Neural crest cell (in vitro differentiated cells): Measurements from ENCODE around the gene KLHL35. TPM values are rescaled to one million over a fixed set of nuclear protein-coding genes. Genes with fewer than 3 reads are reported as not detected.

Source experiments
- DNase-seq: peaks from one replicate; pipeline ENCODE4 v3.0.0; 2021; ENCODE audit warnings: low read depth, mixed read lengths, low spot score
- H3K27ac Mint-ChIP-seq: one replicate; pipeline ENCODE4 v1.8.0; 2021; ENCODE audit warnings: mild to moderate bottlenecking, mixed read lengths; ENCODE audit not compliant: unreplicated experiment
- H3K27me3 Mint-ChIP-seq: 2 replicates; pipeline ENCODE4 v1.8.0; 2021; ENCODE audit warnings: low read depth, mild to moderate bottlenecking, mixed read lengths
- H3K36me3 Mint-ChIP-seq: 2 replicates; pipeline ENCODE4 v1.8.0; 2021; ENCODE audit warnings: low read depth, mild to moderate bottlenecking, mixed read lengths
- H3K4me1 Mint-ChIP-seq: 2 replicates; pipeline ENCODE4 v1.8.0; 2021; ENCODE audit warnings: mixed read lengths
- H3K4me3 Mint-ChIP-seq: one replicate; pipeline ENCODE4 v1.8.0; 2021; ENCODE audit warnings: mild to moderate bottlenecking, mixed read lengths
- H3K9me3 Mint-ChIP-seq: 2 replicates; pipeline ENCODE4 v1.8.0; 2021; ENCODE audit warnings: mixed read lengths
- total RNA-seq: library from RNA; stranded (reverse); gene quantifications from 2 replicates; pipeline ENCODE4 v1.2.1, GENCODE V29; 2021
- TF ChIP-seq, protein P1 (sequence below): fragments of 200-600 bp; sonication (generic); conservative IDR thresholded peaks from 2 replicates; pipeline ENCODE4 v1.5.0; 2021; ENCODE audit warnings: antibody characterized with exemption, mild to moderate bottlenecking

KLHL35 gene
- total RNA-seq, 1 donor from 2014 or later, result 11.6 TPM

DNA sequence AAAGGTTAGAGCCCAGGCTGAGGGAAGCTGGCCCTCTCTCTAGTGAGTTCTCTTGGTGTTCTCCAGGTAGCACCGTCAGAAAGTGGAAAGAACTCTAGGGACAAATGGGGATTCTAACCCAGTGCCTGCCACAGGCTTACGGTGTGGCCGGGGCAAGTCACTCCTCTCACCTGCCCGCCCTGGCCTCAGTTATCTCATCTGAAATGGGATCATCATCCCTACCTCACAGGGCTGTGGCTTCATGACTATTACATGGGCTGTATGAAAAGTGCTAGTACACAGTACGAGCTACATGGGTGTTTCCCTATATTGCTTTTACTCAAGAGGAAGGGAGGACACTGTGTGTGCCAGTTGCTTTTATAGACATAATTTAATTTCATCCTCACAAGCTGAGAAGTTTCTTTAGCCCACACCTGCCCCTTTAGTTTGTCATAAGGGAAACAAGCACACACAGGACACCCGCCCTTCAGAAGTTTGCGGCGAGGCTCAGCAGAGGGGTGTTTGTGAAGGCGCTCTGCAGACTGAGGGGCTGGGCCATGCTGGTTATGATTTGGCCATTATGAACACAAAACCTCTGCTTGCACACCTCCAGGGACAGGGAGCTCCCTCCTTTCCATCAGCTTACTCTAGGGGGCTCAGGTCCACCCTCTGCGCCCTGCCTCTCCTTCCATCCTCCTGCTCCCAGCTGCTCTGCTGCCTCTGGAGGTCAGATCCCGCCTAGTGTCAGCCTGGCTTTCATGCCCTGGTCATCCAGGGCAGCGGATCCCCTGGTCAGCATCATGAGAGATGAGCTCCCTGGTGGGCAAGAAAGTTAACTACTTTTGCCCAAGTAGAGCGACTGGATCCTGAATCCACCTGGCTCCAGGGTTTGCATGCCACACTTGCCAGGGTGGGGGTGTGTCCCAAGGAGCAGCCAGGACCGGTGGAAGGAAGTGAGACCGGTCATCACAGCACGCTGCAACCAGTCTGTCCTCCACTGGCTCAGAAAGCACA lies 1.2 kb downstream of the KLHL35 start:
- Mint-ChIP-seq H3K36me3 (peaks cover 13% of the 10 kb centered on the region), H3K27me3 (peaks cover 58% of the 10 kb centered on the region), H3K4me3 (peak overlapping the region; percentile 83), H3K9me3 (peaks cover 3% of the 10 kb centered on the region), H3K4me1 (peaks cover 35% of the 10 kb centered on the region), H3K27ac (no peak overlapping the region)
- TF ChIP-seq, protein P1, sequence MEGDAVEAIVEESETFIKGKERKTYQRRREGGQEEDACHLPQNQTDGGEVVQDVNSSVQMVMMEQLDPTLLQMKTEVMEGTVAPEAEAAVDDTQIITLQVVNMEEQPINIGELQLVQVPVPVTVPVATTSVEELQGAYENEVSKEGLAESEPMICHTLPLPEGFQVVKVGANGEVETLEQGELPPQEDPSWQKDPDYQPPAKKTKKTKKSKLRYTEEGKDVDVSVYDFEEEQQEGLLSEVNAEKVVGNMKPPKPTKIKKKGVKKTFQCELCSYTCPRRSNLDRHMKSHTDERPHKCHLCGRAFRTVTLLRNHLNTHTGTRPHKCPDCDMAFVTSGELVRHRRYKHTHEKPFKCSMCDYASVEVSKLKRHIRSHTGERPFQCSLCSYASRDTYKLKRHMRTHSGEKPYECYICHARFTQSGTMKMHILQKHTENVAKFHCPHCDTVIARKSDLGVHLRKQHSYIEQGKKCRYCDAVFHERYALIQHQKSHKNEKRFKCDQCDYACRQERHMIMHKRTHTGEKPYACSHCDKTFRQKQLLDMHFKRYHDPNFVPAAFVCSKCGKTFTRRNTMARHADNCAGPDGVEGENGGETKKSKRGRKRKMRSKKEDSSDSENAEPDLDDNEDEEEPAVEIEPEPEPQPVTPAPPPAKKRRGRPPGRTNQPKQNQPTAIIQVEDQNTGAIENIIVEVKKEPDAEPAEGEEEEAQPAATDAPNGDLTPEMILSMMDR, result no peak
- DNase-seq, result no peak

DNA sequence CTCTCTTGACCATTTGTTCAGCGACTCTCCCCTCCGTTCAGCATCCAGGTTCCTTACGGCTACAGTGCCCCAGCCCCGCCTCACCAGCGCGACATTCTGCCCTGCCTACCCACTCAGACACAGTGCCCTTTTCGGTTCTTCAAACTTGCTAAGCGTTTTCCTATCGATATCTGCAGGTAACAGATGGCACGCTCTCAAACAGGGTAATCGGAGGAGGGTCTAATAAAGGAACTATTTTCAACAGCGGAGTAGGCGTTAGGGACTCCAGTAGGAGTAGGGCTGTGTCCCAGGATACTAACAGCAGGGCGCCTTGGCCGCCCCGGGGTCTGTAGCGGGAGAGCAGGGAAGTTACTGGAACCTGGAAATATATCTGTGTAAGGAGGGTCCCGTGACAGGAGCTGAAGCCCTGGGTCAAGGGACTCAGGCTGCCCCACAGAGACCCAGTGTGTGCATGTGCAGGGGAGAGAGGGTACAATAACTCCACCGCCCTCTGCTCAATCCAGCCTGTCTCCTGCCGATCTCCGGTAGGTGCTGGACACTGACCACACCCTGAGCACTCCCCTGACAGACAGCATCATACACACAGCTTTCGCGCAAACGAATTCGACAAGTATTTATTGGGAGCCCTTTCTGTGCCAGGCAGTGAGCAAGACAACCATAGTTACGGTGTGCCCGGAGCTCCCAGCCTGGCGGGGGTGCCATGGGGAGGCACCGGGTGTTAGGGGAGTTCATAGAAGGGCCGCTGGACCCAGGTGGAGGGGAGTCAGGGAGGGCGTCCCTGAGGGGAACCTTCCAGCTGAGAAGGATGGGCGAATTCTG lies 2.1 kb downstream of the KLHL35 start:
- TF ChIP-seq, protein P1, result no peak
- Mint-ChIP-seq H3K27ac (peak overlapping the region; percentile 89), H3K4me1 (peaks cover 35% of the 10 kb centered on the region), H3K4me3 (peak overlapping the region; percentile 83), H3K36me3 (peaks cover 13% of the 10 kb centered on the region), H3K9me3 (peaks cover 3% of the 10 kb centered on the region), H3K27me3 (peaks cover 57% of the 10 kb centered on the region)
- no peak for DNase-seq

DNA sequence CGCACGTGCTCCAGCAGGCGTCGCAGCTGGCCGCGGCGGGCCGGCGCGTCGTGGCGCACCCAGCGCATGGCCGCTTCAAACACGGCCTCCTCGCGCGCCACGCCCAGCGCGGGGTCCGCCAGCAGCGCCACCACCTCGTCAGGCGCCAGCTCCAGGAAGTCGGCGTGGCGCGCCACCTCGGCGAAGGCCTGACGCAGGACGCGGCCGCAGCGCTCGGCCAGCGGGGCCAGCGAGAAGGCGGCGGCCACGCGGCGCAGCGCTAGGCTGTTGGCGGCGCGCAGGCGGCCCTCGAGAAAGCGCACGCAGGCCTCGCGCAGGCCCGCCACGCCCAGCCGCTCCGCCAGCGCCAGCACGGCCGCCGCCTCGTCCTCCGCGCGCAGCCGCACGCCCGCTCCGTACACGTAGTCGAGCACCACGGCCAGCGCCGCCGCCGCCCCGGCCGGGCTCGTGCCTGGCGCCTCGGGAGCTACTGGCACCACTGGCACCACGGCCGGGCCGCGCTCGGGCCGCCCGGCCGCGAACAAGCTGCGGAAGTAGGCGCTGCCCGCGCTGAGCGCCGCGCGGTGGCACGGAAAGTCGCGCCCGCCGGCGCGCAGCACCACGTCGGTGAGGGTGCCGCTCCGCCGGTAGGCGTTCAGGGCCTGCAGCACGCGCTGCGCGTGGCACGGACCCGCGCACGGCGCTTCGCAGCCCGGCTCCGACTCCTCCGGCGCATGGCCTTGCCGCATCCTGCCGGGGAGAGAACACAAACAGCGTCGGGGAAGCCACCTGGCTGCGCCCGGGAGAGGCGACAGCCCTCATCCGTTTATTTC lies 2.9 kb downstream of the KLHL35 start:
- Mint-ChIP-seq H3K36me3 (peaks cover 13% of the 10 kb centered on the region), H3K4me1 (peaks cover 35% of the 10 kb centered on the region), H3K4me3 (peak overlapping the region; percentile 83), H3K27me3 (peaks cover 55% of the 10 kb centered on the region), H3K27ac (peak overlapping the region; percentile 89), H3K9me3 (peaks cover 3% of the 10 kb centered on the region)
- DNase-seq, result peak; percentile 48
- TF ChIP-seq, protein P1, result no peak

GRCh38 chr11:75429641-75429901 lies 3.4 kb downstream of the KLHL35 start:
- Mint-ChIP-seq H3K27ac (no peak overlapping the region), H3K4me3 (peak overlapping the region; percentile 87), H3K9me3 (peaks cover 3% of the 10 kb centered on the region), H3K36me3 (peaks cover 13% of the 10 kb centered on the region), H3K27me3 (peaks cover 55% of the 10 kb centered on the region), H3K4me1 (peaks cover 40% of the 10 kb centered on the region)
- TF ChIP-seq, protein P1, result no peak
- DNase-seq, result no peak

GRCh38 chr11:75428989-75429640 lies 3.9 kb downstream of the KLHL35 start:
- no peak overlapping the region for H3K27ac Mint-ChIP-seq
- H3K4me3 Mint-ChIP-seq, result peak overlapping the region; percentile 87
- peaks cover 55% of the 10 kb centered on the region for H3K27me3 Mint-ChIP-seq
- peaks cover 45% of the 10 kb centered on the region for H3K4me1 Mint-ChIP-seq
- DNase-seq, result no peak
- H3K36me3 Mint-ChIP-seq, result peaks cover 16% of the 10 kb centered on the region
- TF ChIP-seq, protein P1, result no peak
- peaks cover 3% of the 10 kb centered on the region for H3K9me3 Mint-ChIP-seq
